GM18502 (cell line): ENCODE results near the gene MAGEA3.
"Not testable (repeated sequence)": the region's sequence is repeated elsewhere in the genome, so short reads cannot be mapped to it uniquely, and the experiment has no call there.

Experiments
- ATAC-seq: cut with Tn5 transposase; IDR thresholded peaks from one replicate; pipeline ENCODE4 v1.9.1; 2021; ENCODE audit warnings: mild to moderate bottlenecking; ENCODE audit not compliant: unreplicated experiment, poor library complexity

Gene MAGEA3

DNA sequence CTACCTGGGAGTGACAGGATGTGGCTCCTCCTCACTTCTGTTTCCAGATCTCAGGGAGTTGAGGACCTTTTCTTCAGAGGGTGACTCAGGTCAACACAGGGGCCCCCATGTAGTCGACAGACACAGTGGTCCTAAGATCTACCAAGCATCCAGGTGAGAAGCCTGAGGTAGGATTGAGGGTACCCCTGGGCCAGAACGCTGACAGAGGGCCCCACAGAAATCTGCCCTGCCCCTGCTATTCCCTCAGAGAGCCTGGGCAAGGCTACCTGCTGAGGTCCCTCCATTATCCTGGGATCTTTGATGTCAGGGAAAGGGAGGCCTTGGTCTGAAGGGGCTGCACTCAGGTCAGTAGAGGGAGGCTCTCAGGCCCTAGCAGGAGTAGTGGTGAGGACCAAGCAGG, 36.5 kb downstream of the MAGEA3 start:
- ATAC-seq = no peak

DNA sequence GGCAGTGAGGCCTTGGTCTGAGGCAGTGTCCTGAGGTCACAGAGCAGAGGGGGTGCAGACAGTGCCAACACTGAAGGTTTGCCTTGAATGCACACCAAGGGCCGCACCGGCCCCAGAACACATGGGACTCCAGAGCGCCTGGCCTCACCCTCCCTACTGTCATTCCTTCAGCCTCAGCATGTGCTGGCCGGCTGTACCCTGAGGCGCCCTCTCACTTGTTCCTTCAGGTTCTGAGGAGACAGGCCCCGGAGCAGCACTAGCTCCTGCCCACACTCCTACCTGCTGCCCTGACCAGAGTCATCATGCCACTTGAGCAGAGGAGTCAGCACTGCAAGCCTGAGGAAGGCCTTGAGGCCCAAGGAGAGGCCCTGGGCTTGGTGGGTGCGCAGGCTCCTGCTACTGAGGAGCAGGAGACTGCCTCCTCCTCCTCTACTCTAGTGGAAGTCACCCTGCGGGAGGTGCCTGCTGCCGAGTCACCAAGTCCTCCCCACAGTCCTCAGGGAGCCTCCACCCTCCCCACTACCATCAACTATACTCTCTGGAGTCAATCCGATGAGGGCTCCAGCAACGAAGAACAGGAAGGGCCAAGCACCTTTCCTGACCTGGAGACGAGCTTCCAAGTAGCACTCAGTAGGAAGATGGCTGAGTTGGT, 37.4 kb downstream of the MAGEA3 start:
- no peak for ATAC-seq

DNA sequence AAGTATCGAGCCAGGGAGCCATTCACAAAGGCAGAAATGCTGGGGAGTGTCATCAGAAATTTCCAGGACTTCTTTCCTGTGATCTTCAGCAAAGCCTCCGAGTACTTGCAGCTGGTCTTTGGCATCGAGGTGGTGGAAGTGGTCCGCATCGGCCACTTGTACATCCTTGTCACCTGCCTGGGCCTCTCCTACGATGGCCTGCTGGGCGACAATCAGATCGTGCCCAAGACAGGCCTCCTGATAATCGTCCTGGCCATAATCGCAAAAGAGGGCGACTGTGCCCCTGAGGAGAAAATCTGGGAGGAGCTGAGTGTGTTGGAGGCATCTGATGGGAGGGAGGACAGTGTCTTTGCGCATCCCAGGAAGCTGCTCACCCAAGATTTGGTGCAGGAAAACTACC, 37.9 kb downstream of the MAGEA3 start:
- ATAC-seq = not testable (repeated sequence)

DNA sequence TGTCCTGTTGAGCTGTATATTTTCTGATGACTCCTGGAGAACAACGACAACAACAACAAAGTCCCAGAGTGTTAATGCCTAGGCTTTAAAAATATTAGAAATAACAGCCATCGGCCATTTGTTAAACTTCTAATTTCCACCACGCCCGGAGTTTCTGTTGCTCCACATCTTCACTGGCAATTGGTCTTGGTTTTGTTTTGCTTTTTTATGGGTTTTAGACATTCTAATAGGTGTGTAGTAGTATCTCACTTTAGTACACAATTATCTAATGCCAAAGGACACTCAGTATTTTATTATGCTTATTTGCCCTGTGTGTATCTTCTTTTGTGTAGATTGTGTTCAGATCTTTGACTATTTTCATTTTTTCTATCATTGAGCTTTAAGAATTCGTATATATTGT, 40.0 kb downstream of the MAGEA3 start:
- ATAC-seq = no peak
